Ramos (cell line): ENCODE results near the gene CTCF.

Experiments
- in situ Hi-C: fragments of 300-500 bp; cut with MboI; formaldehyde crosslinking; loops from one replicate; pipeline ENCODE4 v1.14.3; 2022; ENCODE audit warnings: low sequenced_read_pairs; ENCODE audit not compliant: unreplicated experiment

CTCF gene

DNA sequence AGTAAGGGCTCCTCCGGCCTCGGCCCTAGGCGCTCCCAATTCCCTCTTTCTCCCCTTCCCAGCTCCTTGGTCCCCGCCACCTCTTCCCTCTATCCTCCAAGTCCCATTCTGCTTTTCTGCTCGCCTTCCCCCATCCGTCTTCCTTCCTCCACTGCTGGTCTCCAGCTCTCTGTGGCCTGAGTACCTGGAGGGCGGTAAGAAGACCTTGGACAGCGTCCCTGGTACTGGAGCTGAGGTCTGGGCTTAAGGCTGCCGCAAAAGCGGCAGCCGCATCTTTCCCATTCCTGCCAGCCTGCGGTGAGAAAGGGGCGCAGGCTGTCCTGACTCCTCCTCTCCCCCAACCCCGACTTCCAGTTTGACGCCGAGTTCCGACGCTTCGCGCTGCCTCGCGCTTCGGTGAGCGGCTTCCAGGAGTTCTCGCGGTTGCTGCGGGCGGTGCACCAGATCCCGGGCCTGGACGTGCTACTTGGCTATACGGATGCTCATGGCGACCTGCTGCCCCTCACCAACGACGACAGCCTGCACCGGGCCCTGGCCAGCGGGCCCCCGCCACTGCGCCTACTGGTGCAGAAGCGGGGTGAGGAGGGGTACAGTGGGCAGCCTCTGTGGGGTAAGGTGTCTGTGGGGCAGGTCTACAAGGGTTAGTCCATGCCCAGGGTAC, 98.9 kb downstream of the CTCF start:
- in situ Hi-C loops: no loop called here

- in situ Hi-C loops: no loop called here
Measured at GRCh38 chr16:67661886-67662652, 99.7 kb downstream of the CTCF start.

DNA sequence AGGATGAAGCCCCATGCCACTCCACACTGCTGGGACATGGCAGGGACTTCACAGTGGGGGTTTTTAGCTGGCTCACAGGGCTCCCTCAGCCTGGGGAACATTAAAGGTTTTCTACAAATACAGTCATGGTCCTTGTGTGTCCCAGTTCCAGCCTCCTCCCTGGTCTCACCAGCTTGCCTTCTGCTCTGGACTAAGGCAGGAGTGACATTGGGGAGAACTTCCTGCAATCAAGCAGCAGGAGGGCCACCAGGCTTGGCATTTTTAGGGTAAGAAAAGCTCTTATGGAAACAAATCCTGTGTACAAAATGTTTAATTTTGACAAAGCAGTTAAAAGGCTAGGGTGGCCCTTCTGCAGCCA, 100.3 kb downstream of the CTCF start:
- in situ Hi-C loops: no loop called here

- in situ Hi-C loops: no loop called here
Measured at GRCh38 chr16:67663151-67663876, 101.0 kb downstream of the CTCF start.

GRCh38 chr16:67663877-67664222, 101.5 kb downstream of the CTCF start:
- in situ Hi-C loops: no loop called here

DNA sequence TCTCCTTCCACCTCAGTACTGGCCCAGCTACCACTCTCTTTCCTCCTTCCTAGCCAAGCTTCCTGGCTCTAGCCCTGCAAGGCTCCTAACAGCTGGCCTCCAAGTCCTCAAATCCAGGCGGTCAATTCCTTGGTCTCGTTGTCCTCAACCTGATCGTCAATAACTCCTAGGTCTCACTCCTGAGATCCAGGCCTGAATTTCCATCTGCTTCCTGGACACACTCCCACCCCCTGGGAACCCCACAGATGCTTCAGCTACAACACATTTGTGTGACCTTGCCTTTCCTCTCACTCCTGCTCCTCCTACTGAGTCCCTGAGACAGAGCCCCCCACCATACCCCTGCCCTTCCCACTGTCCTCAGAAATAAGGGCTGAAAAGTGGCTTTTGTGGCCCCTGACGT, 101.9 kb downstream of the CTCF start:
- in situ Hi-C loops: no loop called here

DNA sequence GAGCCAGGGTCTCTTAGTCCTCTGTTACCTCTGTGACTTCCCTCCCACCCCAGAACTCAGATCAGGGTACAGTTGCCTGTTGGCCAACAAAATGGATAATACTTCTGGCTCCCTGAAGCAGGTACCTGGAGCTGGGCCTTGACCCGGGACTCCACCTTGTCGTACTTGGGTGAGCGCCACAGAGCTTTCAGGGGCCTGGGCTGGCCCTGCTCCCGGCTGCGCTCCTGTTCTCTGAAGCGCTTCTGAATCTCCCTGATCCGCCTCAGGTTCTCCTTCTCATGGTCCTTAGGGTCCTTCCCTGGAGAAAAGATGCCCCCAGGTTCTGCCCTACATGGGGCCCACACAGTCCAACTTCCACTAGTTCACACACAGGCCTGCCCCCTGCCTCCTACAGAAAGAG, 102.5 kb downstream of the CTCF start:
- in situ Hi-C loops: no loop called here

GRCh38 chr16:67665598-67665997, 103.3 kb downstream of the CTCF start:
- in situ Hi-C loops: no loop called here

- in situ Hi-C loops: no loop called here
Measured at GRCh38 chr16:67666032-67666551, 103.8 kb downstream of the CTCF start.

GRCh38 chr16:67666559-67667452, 104.5 kb downstream of the CTCF start, which contains the start of the genes C16orf86 and ENKD1:
Gene C16orf86, plus strand, starts transcription at chr16:67666814. Its CDS starts 157 bp downstream, at chr16:67666971.
Gene ENKD1, minus strand, starts transcription at chr16:67666750. Its CDS starts 308 bp downstream, at chr16:67666442.
- in situ Hi-C loops: no loop called here

GRCh38 chr16:67667453-67667816, 105.1 kb downstream of the CTCF start:
- in situ Hi-C loops: no loop called here

- in situ Hi-C loops: no loop called here
Measured at GRCh38 chr16:67667817-67668494, 105.6 kb downstream of the CTCF start.

GRCh38 chr16:67668495-67669157, 106.3 kb downstream of the CTCF start:
- in situ Hi-C loops: no loop called here

GRCh38 chr16:67669499-67670101, 107.3 kb downstream of the CTCF start:
- in situ Hi-C loops: loop anchor here (10.0 kb wide), 1 partner anchor 375 kb away; no protein-coding TSS in a partner anchor

DNA sequence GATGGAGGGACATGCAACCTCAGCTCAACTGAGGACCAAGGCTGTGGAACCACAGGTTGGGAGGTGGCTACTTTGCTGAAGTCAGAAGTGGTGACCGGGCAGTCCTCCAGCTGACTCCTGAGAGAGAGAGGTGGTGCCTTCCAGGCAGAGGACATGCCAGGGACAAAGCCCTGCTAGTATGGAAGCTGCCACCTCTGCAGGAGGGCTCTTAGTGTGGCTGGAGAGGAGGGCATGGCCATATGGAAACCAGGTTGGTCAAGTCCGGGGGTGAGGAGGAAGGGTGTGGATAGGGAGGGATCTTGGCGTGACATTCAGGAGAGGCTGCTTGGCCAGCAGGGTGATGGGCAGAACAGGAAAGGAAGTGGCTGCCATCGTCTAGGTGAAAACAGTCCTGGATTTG, 110.0 kb downstream of the CTCF start:
- in situ Hi-C loops: loop anchor here (10.0 kb wide), 1 partner anchor 372 kb away; no protein-coding TSS in a partner anchor

- in situ Hi-C loops: loop anchor here (10.0 kb wide), 1 partner anchor 372 kb away; no protein-coding TSS in a partner anchor
Measured at GRCh38 chr16:67672739-67673662, 110.7 kb downstream of the CTCF start.
